Measurements from ENCODE around the gene SLC6A9. TPM values are rescaled to one million over a fixed set of nuclear protein-coding genes. Genes with fewer than 3 reads are reported as not detected.

The SLC6A9 gene
- polyA plus RNA-seq, 3 donors, result not detected

DNA sequence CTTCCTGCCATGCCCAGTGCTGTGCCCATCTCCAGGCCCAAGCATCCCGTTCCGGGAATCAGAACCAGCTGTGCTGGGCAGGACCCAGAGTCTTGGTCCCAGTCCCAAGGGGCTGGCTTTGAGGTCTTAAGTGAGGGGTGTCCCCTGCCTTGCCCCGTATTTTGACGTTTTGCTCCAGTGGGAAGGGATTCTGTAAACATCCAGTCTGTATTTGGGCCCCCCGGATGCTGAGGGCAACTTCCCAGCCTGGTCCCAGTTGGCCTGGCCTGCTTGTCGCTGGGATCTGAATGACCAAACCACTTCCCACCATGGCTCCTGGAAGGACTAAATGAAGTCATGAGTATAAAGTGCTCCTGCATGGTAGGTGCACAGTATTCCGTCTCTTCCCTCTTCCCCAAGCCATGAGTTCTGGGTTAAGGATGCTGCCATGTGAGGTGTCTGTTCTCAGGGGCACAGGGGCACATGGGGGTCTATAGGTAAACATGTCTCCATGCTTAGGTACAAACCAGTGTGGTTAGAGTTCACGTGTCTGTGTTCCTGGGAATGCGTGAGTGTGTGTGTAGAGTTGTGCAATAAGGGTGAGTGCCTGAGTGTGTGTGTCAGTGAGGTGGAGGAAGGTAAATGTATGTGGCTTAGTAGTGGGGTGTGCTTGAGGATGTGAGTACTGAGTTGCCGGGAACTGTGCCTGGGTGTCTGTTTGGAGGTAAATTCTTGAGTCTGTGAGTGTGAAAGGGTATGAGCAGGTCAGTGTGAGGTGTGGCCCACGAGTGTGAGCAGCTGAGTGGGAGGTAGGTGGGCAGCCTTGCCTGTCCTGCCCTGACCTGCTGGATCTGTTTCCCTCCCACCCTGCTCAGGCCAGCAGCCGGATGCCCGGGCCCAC lies 50.8 kb downstream of the SLC6A9 start:
- Histone ChIP-seq H3K4me2 (replicated peaks; ENCODE audit: extremely low read depth, low read length, poor library complexity, severe bottlenecking) (peak overlapping the region; percentile 79), H3K9ac (ENCODE audit: insufficient read depth, low read length, poor library complexity, severe bottlenecking) (no peak overlapping the region), H3K27ac (ENCODE audit: low read depth in 1 of 2, low read length in 2 of 2) (no peak overlapping the region), H2AFZ (ENCODE audit: insufficient read depth, low read depth, low read length, poor library complexity, severe bottlenecking) (no peak overlapping the region), H3K79me2 (ENCODE audit: insufficient read depth, low read length) (peaks cover 28% of the 10 kb centered on the region), H3K4me1 (ENCODE audit: control insufficient read depth in 1 of 2, insufficient read depth in 2 of 2, low read length in 2 of 2) (peaks cover 49 to 64% of the 10 kb centered on the region in 2 donors), H3K9me3 (replicated peaks in 1 of 2; ENCODE audit: control insufficient read depth in 1 of 2, insufficient read depth in 1 of 2, low read length in 2 of 2) (no peaks in the 10 kb centered on the region), H4K20me1 (ENCODE audit: insufficient read depth, low read length) (peaks cover 38% of the 10 kb centered on the region), H3K36me3 (replicated peaks in 1 of 2; ENCODE audit: control insufficient read depth in 1 of 2, insufficient read depth in 2 of 2, low read length in 2 of 2) (peaks cover 19 to 25% of the 10 kb centered on the region in 2 donors), H3K27me3 (ENCODE audit: control insufficient read depth in 2 of 2, insufficient read depth in 2 of 2, low read length in 2 of 2) (no peaks in the 10 kb centered on the region), H3K4me3 (replicated peaks in 1 of 3; ENCODE audit: low read depth in 2 of 3, low read length in 3 of 3) (peak overlapping the region in 1 of 3 experiments; percentile 68)
- intact Hi-C loops (cut with micrococcal nuclease), result no loop called here
- Mint-ChIP-seq H3K9me3 (peaks cover 0 to 2% (median 0%) of the 10 kb centered on the region in 7 donors), H3K27ac (peak overlapping the region in 5 of 7 donors; percentile 2 to 37 (median 9)), H3K36me3 (peaks cover 30 to 31% of the 10 kb centered on the region in 2 donors), H3K4me1 (peaks cover 62% of the 10 kb centered on the region), H3K4me3 (peak overlapping the region; percentile 84 to 87), H3K27me3 (ENCODE audit: low read depth in 3 of 3) (peaks cover 4 to 6% (median 4%) of the 10 kb centered on the region in 3 donors)
- TF ChIP-seq, protein P1, sequence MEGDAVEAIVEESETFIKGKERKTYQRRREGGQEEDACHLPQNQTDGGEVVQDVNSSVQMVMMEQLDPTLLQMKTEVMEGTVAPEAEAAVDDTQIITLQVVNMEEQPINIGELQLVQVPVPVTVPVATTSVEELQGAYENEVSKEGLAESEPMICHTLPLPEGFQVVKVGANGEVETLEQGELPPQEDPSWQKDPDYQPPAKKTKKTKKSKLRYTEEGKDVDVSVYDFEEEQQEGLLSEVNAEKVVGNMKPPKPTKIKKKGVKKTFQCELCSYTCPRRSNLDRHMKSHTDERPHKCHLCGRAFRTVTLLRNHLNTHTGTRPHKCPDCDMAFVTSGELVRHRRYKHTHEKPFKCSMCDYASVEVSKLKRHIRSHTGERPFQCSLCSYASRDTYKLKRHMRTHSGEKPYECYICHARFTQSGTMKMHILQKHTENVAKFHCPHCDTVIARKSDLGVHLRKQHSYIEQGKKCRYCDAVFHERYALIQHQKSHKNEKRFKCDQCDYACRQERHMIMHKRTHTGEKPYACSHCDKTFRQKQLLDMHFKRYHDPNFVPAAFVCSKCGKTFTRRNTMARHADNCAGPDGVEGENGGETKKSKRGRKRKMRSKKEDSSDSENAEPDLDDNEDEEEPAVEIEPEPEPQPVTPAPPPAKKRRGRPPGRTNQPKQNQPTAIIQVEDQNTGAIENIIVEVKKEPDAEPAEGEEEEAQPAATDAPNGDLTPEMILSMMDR (IDR thresholded peaks at IDR 0.05), result no peak
- 74% methylated on average over 10 of the region's 13 CpGs for WGBS (ENCODE audit: insufficient coverage)
- peak in 1 of 3 donors; percentile 36 for DNase-seq

DNA sequence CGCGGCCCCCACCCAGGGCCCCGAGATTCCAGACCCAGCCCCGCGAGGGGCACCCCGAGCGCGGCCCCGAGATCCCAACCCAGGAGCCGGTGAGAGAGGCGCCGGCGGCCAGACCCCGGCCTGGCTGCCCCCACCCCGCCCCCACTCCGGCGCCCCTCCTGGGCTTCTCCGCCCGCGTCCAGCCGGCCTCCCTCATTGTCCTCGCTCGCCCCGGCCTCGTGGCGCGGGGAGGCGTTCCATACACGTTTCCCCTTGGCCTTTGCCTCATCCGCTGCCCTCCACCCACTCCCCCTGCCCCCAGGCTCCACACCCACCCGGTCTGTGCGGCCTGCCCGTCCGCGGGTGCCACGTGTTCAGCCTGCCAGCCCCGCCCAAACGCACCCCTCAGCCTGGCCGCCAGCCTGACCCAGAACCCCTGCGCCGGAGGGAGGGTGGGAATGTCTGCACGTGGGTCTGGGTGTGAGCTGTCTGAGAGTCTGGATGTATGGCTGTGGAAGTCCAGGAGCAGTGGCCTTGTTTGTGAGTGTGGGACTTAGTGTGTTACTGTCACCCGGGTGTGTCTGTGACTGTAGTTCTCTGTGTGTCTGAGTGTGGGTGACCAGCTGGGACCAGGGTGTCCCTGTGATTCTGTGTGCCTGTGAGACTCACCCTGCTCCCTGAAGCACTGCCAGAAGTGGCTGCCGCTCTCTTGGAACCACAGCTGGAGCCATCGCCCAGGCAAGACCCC lies 51.6 kb downstream of the SLC6A9 start:
- H4K20me1 ChIP-seq (ENCODE audit: insufficient read depth, low read length), result peaks cover 45% of the 10 kb centered on the region
- Mint-ChIP-seq H3K4me3 (peak overlapping the region; percentile 84 to 87), H3K27ac (peak overlapping the region in 3 of 7 donors; percentile 15 to 37 (median 25)), H3K4me1 (peaks cover 62% of the 10 kb centered on the region), H3K9me3 (peaks cover 0 to 2% (median 0%) of the 10 kb centered on the region in 7 donors), H3K27me3 (ENCODE audit: low read depth in 3 of 3) (peaks cover 4 to 6% (median 4%) of the 10 kb centered on the region in 3 donors), H3K36me3 (peaks cover 31 to 32% of the 10 kb centered on the region in 2 donors)
- H3K4me1 ChIP-seq (ENCODE audit: control insufficient read depth in 1 of 2, insufficient read depth in 2 of 2, low read length in 2 of 2), result peaks cover 49 to 64% of the 10 kb centered on the region in 2 donors
- peak overlapping the region in 2 of 3 experiments; percentile 9 to 68 for H3K4me3 ChIP-seq (replicated peaks in 1 of 3; ENCODE audit: low read depth in 2 of 3, low read length in 3 of 3)
- H3K9ac ChIP-seq (ENCODE audit: insufficient read depth, low read length, poor library complexity, severe bottlenecking), result peak overlapping the region; percentile 27
- peaks cover 19 to 25% of the 10 kb centered on the region in 2 donors for H3K36me3 ChIP-seq (replicated peaks in 1 of 2; ENCODE audit: control insufficient read depth in 1 of 2, insufficient read depth in 2 of 2, low read length in 2 of 2)
- TF ChIP-seq, protein P1 (IDR thresholded peaks at IDR 0.05), result no peak
- no peak overlapping the region for H3K27ac ChIP-seq (ENCODE audit: low read depth in 1 of 2, low read length in 2 of 2)
- H3K4me2 ChIP-seq (replicated peaks; ENCODE audit: extremely low read depth, low read length, poor library complexity, severe bottlenecking), result peak overlapping the region; percentile 79
- WGBS (ENCODE audit: insufficient coverage), result 6% methylated on average over 28 of the region's 45 CpGs
- H3K9me3 ChIP-seq (replicated peaks in 1 of 2; ENCODE audit: control insufficient read depth in 1 of 2, insufficient read depth in 1 of 2, low read length in 2 of 2), result no peaks in the 10 kb centered on the region
- peaks cover 35% of the 10 kb centered on the region for H3K79me2 ChIP-seq (ENCODE audit: insufficient read depth, low read length)
- no peaks in the 10 kb centered on the region for H3K27me3 ChIP-seq (ENCODE audit: control insufficient read depth in 2 of 2, insufficient read depth in 2 of 2, low read length in 2 of 2)
- DNase-seq, result peak in 1 of 3 donors; percentile 29
- H2AFZ ChIP-seq (ENCODE audit: insufficient read depth, low read depth, low read length, poor library complexity, severe bottlenecking), result peak overlapping the region; percentile 14
- intact Hi-C loops (cut with micrococcal nuclease), result loop anchor here in 1 of 2 donors (10.0 kb wide), 2 partner anchors 325 to 375 kb away; partner anchors contain the start of genes ERI3 and KDM4A

All from CD14-positive monocyte (primary cell).